Mucosa of rectum (tissue), 2 donors: ENCODE data around the gene MRPS27.
A peak's percentile ranks its signal among the peaks of the same experiment; 100 is the strongest.
"Not testable (repeated sequence)": the region's sequence is repeated elsewhere in the genome, so short reads cannot be mapped to it uniquely, and the experiment has no call there.

Source experiments
- H3K27ac ChIP-seq, 2 donors: one replicate each; pipeline ENCODE4 v1.7.0; 2013; ENCODE audit warnings: inconsistent platforms in 2 of 2, low read depth in 2 of 2, low read length in 2 of 2
- H3K27me3 ChIP-seq, 2 donors: one replicate each; pipeline ENCODE4 v1.7.0; 2013; ENCODE audit warnings: low read length in 2 of 2; ENCODE audit not compliant: control insufficient read depth in 2 of 2, insufficient read depth in 2 of 2
- H3K36me3 ChIP-seq, 2 donors: one replicate each; pipeline ENCODE4 v1.7.0; 2013; ENCODE audit warnings: low read length in 2 of 2; ENCODE audit not compliant: control insufficient read depth in 2 of 2, insufficient read depth in 2 of 2
- H3K4me1 ChIP-seq, 2 donors: one replicate each; pipeline ENCODE4 v1.7.0; 2013; ENCODE audit warnings: low read length in 2 of 2, mild to moderate bottlenecking in 1 of 2; ENCODE audit not compliant: control insufficient read depth in 2 of 2, insufficient read depth in 2 of 2
- H3K4me3 ChIP-seq, 2 donors: one replicate each; pipeline ENCODE4 v1.7.0; 2013; ENCODE audit warnings: low read length in 2 of 2
- H3K9ac ChIP-seq, 2 donors: one replicate each; pipeline ENCODE4 v1.7.0; 2013; ENCODE audit warnings: low read length in 2 of 2, low read depth in 1 of 2, mild to moderate bottlenecking in 1 of 2
- H3K9me3 ChIP-seq, 2 donors: one replicate each; pipeline ENCODE4 v1.7.0; 2013; ENCODE audit warnings: low read length in 2 of 2; ENCODE audit not compliant: control insufficient read depth in 2 of 2
- donor health status: healthy.
- donor health status: Normal muscosa, but diverticular disease.

The MRPS27 gene

DNA sequence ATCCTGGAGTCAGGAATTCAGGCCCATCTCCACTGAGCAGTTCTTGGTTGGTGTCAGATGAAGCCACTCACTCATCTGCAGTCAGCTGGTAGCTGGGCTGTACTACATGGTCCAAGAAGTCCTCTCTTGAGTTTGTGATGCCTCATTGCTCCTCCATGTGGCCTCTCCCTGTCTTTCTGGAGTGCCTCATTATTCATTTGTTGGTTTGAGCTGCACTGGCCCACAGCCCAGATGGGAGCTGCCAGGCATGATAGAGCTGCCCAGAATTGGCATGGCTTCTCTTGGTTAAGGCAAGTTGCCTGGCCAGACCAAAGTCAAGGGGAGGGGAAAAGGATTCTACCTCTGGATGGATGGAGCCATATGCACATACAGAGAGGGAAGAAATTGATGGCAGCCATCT is 8.1 kb upstream of the MRPS27 start:
- H3K4me1 ChIP-seq, result no peaks in the 10 kb centered on the region
- no peak overlapping the region for H3K27ac ChIP-seq
- peaks cover 21 to 23% of the 10 kb centered on the region in 2 donors for H3K36me3 ChIP-seq
- no peaks in the 10 kb centered on the region for H3K9me3 ChIP-seq
- no peak overlapping the region for H3K4me3 ChIP-seq
- no peak overlapping the region for H3K9ac ChIP-seq
- H3K27me3 ChIP-seq, result no peaks in the 10 kb centered on the region

DNA sequence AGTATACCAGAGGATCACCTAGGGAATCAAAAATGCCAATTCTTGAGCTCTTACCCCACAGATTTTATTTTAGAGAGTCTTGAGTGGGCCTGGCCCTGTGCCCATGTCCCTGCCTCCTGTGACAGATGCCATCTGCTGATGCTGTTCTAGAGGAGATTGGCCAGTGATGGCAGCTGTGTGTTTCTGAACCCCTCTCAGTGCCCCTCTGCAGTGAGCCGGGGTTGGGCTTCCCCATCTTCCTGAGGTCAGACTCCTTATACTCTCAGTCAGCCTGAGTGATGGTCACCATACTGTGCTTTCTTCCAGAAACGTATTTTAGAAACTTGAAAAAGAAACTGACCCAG is 6.2 kb upstream of the MRPS27 start:
- Histone ChIP-seq H3K4me1 (no peaks in the 10 kb centered on the region), H3K9me3 (no peaks in the 10 kb centered on the region), H3K27ac (no peak overlapping the region), H3K27me3 (no peaks in the 10 kb centered on the region), H3K9ac (no peak overlapping the region), H3K36me3 (peaks cover 16 to 23% of the 10 kb centered on the region in 2 donors), H3K4me3 (no peak overlapping the region)

GRCh38 chr5:72325566-72326305 is 5.7 kb upstream of the MRPS27 start:
- Histone ChIP-seq H3K4me3 (no peak overlapping the region), H3K9ac (no peak overlapping the region), H3K4me1 (no peaks in the 10 kb centered on the region), H3K36me3 (peaks cover 14 to 23% of the 10 kb centered on the region in 2 donors), H3K27ac (no peak overlapping the region), H3K27me3 (no peaks in the 10 kb centered on the region), H3K9me3 (no peaks in the 10 kb centered on the region)

DNA sequence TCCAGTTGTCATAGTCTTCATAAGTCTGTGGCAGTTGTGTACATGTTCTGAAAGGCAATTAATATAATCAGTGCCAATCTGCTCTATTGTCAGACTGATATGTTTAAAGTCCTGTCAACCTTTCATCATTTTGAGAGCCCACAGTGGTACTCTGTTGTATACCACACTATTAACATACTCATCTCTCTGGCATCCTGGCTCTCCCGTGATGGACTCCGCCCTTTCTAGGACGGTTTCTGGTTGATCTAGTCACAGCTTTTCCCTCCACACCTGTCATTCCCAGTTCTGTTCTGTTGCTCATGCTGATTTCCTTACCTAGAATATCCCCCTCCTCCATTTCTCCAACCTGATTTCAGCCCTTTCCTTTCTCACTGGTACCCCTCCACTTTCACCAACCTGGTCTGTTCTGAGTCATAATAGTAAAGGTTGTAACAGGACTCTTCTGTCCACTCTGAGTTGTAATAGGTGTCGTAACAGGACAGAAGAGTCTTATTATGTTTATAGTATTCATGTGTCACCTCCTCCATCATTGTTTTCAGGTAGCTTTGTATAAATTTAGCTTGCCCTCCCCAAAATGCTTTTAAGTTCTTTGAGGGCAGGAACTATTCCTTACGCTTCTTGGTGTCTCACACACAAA is 4.3 kb upstream of the MRPS27 start:
- no peaks in the 10 kb centered on the region for H3K9me3 ChIP-seq
- H3K27ac ChIP-seq, result no peak overlapping the region
- no peaks in the 10 kb centered on the region for H3K27me3 ChIP-seq
- H3K4me3 ChIP-seq, result no peak overlapping the region
- no peak overlapping the region for H3K9ac ChIP-seq
- H3K36me3 ChIP-seq, result peaks cover 12 to 25% of the 10 kb centered on the region in 2 donors
- peaks cover under 1 to 2% of the 10 kb centered on the region in 2 donors for H3K4me1 ChIP-seq

GRCh38 chr5:72319435-72319975 is 535 bp downstream of the MRPS27 start:
- Histone ChIP-seq H3K9ac (peak overlapping the region; percentile 68 to 80), H3K27ac (peak overlapping the region in 1 of 2 donors; percentile 19), H3K36me3 (peaks cover 0 to 12% of the 10 kb centered on the region in 2 donors), H3K4me3 (peak overlapping the region; percentile 95 to 100)
- not testable (repeated sequence) for H3K27me3 ChIP-seq, H3K4me1 ChIP-seq, H3K9me3 ChIP-seq

DNA sequence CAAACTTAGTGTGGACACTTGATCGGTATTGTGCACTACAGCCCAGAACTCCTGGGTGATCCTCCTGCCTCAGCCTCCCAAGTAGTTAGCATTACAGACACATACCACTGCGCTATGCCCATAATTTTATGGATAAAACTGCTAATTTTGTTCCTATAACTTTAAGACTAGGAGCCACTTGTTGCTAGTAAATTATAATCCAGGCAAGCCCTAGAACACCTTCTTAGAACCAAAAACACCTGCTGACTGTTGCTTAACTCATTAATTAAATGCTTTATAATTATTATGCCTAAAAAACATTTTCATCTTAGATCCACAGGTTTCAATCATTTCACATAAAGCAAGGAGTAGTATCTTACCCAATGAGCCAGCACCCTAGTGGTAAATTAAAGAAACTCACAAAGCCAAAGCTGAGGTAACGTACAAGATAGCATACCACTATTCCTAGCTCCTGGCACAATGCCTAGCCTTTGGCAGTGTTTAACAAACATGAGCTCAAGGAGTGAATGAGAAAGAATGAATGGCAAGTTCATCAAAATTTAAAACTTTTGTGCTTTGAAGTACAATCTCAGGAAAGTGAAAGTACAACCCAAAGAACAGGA is 5.4 kb downstream of the MRPS27 start:
- H3K9me3 ChIP-seq, result no peaks in the 10 kb centered on the region
- peaks cover 3 to 6% of the 10 kb centered on the region in 2 donors for H3K4me1 ChIP-seq
- H3K36me3 ChIP-seq, result peaks cover 10 to 17% of the 10 kb centered on the region in 2 donors
- H3K9ac ChIP-seq, result no peak overlapping the region
- H3K27ac ChIP-seq, result no peak overlapping the region
- no peaks in the 10 kb centered on the region for H3K27me3 ChIP-seq
- H3K4me3 ChIP-seq, result no peak overlapping the region

DNA sequence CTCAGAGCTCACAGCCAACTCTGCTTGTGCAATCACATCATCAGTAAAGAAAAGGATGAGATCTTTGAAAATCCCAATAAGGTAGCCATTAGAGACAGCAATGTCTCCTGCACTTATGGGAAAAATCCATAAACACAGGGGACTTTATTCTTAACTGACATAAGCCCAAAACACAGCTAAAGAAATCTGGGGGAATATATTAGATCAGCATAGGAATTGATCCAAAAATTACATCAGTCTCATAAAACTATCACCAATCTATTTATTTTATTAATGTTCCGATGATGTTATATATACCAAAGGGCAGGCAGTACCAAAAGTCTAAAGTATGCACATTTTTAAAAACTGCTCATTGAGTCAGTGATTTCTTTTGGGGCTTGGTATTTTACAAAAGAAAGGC is 6.9 kb downstream of the MRPS27 start:
- Histone ChIP-seq H3K27ac (no peak overlapping the region), H3K36me3 (peaks cover 13 to 20% of the 10 kb centered on the region in 2 donors), H3K9me3 (no peaks in the 10 kb centered on the region), H3K9ac (no peak overlapping the region), H3K27me3 (no peaks in the 10 kb centered on the region), H3K4me1 (peaks cover 4 to 6% of the 10 kb centered on the region in 2 donors), H3K4me3 (no peak overlapping the region)

- H3K4me3 ChIP-seq, result peak overlapping the region in 1 of 2 donors; percentile 59
- H3K9ac ChIP-seq, result peak overlapping the region; percentile 44 to 94
These were observed 11.2 kb downstream of the MRPS27 start for GRCh38 chr5:72308853-72309191.

GRCh38 chr5:72307968-72308852 is 11.8 kb downstream of the MRPS27 start:
- Histone ChIP-seq H3K4me1 (peaks cover 8 to 10% of the 10 kb centered on the region in 2 donors), H3K9ac (peak overlapping the region; percentile 92 to 94), H3K27ac (peak overlapping the region; percentile 99), H3K9me3 (no peaks in the 10 kb centered on the region), H3K4me3 (peak overlapping the region; percentile 92 to 94), H3K27me3 (no peaks in the 10 kb centered on the region), H3K36me3 (peaks cover 13 to 20% of the 10 kb centered on the region in 2 donors)

More at GRCh38 chr5:72308853-72309191, 11.2 kb downstream of the MRPS27 start:
- H3K27ac ChIP-seq, result peak overlapping the region in 1 of 2 donors; percentile 21
- peaks cover 8 to 10% of the 10 kb centered on the region in 2 donors for H3K4me1 ChIP-seq
- H3K36me3 ChIP-seq, result peaks cover 13 to 20% of the 10 kb centered on the region in 2 donors
- H3K9me3 ChIP-seq, result no peaks in the 10 kb centered on the region
- no peaks in the 10 kb centered on the region for H3K27me3 ChIP-seq
